K562 (cell line): Measurements from ENCODE around the gene MED13L. TPM values are rescaled to one million over a fixed set of nuclear protein-coding genes. Genes with fewer than 3 reads are reported as not detected.

Experiments
- ARID1B ChIP-seq: fragments of 450-650 bp; IDR thresholded peaks from 2 replicates; pipeline ENCODE4 v1.6.1; 2016; ENCODE audit warnings: antibody characterized with exemption, mild to moderate bottlenecking, inconsistent platforms
- ATF7 ChIP-seq: fragments of 450-650 bp; IDR thresholded peaks from 2 replicates; pipeline ENCODE4 v1.7.1; 2014; ENCODE audit warnings: mild to moderate bottlenecking, moderate library complexity
- CBFA2T2 ChIP-seq: fragments of 450-650 bp; conservative IDR thresholded peaks from 2 replicates; pipeline ENCODE4 v1.6.1; 2017; ENCODE audit warnings: mild to moderate bottlenecking
- CBFA2T3 ChIP-seq: fragments of 450-650 bp; IDR thresholded peaks from 2 replicates; pipeline ENCODE4 v1.6.1; 2017
- ETV1 ChIP-seq: fragments of 450-650 bp; conservative IDR thresholded peaks from 2 replicates; pipeline ENCODE4 v1.6.1; 2016; ENCODE audit warnings: missing genetic modification characterization, control low read depth, low read depth, missing compliant biosample characterization
- GATA2 ChIP-seq: sonication (generic); formaldehyde crosslinking; IDR thresholded peaks from 2 replicates; pipeline ENCODE4 v1.4.0; 2020; ENCODE audit warnings: mild to moderate bottlenecking, missing genetic modification reagents
- HDAC2 ChIP-seq: fragments of 450-650 bp; IDR thresholded peaks from 2 replicates; pipeline ENCODE4 v1.6.1; 2016; ENCODE audit warnings: mild to moderate bottlenecking
- JUN ChIP-seq, 2 experiments: sonication (generic) in 1 of 2; formaldehyde crosslinking in 1 of 2; IDR thresholded peaks; 2 replicates each; pipeline versions ENCODE4 v1.6.1 to v1.8.0; 2012 to 2022; ENCODE audit warnings: borderline replicate concordance in 2 of 2, mild to moderate bottlenecking in 2 of 2, improper control_type of control experiment in 1 of 2, low read depth in 1 of 2, low read length in 1 of 2, missing genetic modification reagents in 1 of 2
- MEIS2 ChIP-seq: fragments of 450-650 bp; IDR thresholded peaks from 2 replicates; pipeline ENCODE4 v1.6.1; 2014; ENCODE audit warnings: mild to moderate bottlenecking; ENCODE audit not compliant: partially characterized antibody
- MYBL2 ChIP-seq, 2 experiments: fragments of 450-650 bp in 1 of 2; sonication (generic) in 1 of 2; formaldehyde crosslinking in 1 of 2; IDR thresholded peaks; 2 replicates each; pipeline versions ENCODE4 v1.6.1 to v1.8.1; 2017 to 2022; ENCODE audit warnings: borderline replicate concordance in 1 of 2, inconsistent platforms in 1 of 2, low read depth in 1 of 2, mild to moderate bottlenecking in 1 of 2, missing genetic modification reagents in 1 of 2, moderate library complexity in 1 of 2
- NFRKB ChIP-seq: fragments of 450-650 bp; IDR thresholded peaks from 2 replicates; pipeline ENCODE4 v1.6.1; 2016; ENCODE audit warnings: low read depth
- PKNOX1 ChIP-seq: fragments of 450-650 bp; IDR thresholded peaks from 2 replicates; pipeline ENCODE4 v1.6.1; 2016
- POLR2AphosphoS5 ChIP-seq: IDR thresholded peaks from 2 replicates; pipeline ENCODE4 v1.6.1; 2011; ENCODE audit warnings: mild to moderate bottlenecking, low read depth, low read length, moderate library complexity; ENCODE audit not compliant: control insufficient read depth, insufficient read depth
- RCOR1 ChIP-seq, 2 experiments: IDR thresholded peaks; 2 replicates each; pipeline ENCODE4 v1.6.1; 2012; ENCODE audit warnings: low read depth in 2 of 2, low read length in 2 of 2, borderline replicate concordance in 1 of 2, improper control_type of control experiment in 1 of 2
- RFX5 ChIP-seq: IDR thresholded peaks from 2 replicates; pipeline ENCODE4 v1.6.1; 2011; ENCODE audit warnings: low read depth, mild to moderate bottlenecking, improper control_type of control experiment, low read length
- SAFB ChIP-seq: fragments of 200-400 bp; formaldehyde crosslinking; IDR thresholded peaks from 2 replicates; pipeline ENCODE4 v1.6.1; 2017; ENCODE audit warnings: low read depth, low read length, borderline replicate concordance
- TEAD4 ChIP-seq, 2 experiments: sonication (generic) in 1 of 2; formaldehyde crosslinking in 1 of 2; IDR thresholded peaks; 2 replicates each; pipeline versions ENCODE4 v1.6.1 to v1.8.0; 2012 to 2022; ENCODE audit warnings: borderline replicate concordance in 1 of 2, inconsistent platforms in 1 of 2, low read length in 1 of 2, mild to moderate bottlenecking in 1 of 2, missing genetic modification reagents in 1 of 2
- ZBTB11 ChIP-seq, 3 experiments: fragments of 200-800 bp in 1 of 3; fragments of 250-450 bp in 1 of 3; fragments of 450-650 bp in 1 of 3; sonication (Bioruptor Pico) in 1 of 3; sonication (Bioruptor generic) in 1 of 3; formaldehyde crosslinking in 1 of 3; IDR thresholded peaks; 2 replicates each; pipeline versions ENCODE4 v1.6.1 to v1.8.0; 2016 to 2022; ENCODE audit warnings: mild to moderate bottlenecking in 2 of 3, missing genetic modification characterization in 2 of 3, missing compliant biosample characterization in 1 of 3, moderate library complexity in 1 of 3
- ZNF785 ChIP-seq: fragments of 250-450 bp; sonication (Bioruptor Pico); IDR thresholded peaks from 2 replicates; pipeline ENCODE4 v1.4.0; 2020; ENCODE audit warnings: mild to moderate bottlenecking
- polyA plus RNA-seq, 8 experiments: library from polyadenylated mRNA; depleted of rRNA in 4 of 8; stranded (reverse) in 5 of 8; unstranded in 3 of 8; fragments of >200 nt; fragmentation: Nextera tagmentation in 2 of 8; fragmentation: Illumina TruSeq in 1 of 8; extraction: Ambion mirVana in 2 of 8; extraction: Trizol in 1 of 8; gene quantifications; 2 replicates each; pipeline versions ENCODE4 v1.2.1 to v1.2.3, GENCODE V29; 2011 to 2014; ENCODE audit warnings: inconsistent platforms in 1 of 8, missing spikeins in 1 of 8
- total RNA-seq, 7 experiments: library from RNA; depleted of rRNA in 6 of 7; stranded (reverse); fragments of >200 nt in 6 of 7; fragmentation: Illumina TruSeq in 2 of 7; extraction: Trizol in 2 of 7; gene quantifications; 2 replicates each; pipeline versions ENCODE4 v1.2.1 to v1.2.3, GENCODE V29; 2011 to 2021; ENCODE audit warnings: low replicate concordance in 1 of 7
- TF ChIP-seq, protein P1 (sequence below): sonication (generic); IDR thresholded peaks from 2 replicates; pipeline ENCODE4 v1.6.1; 2016

MED13L gene
- total and polyA plus RNA-seq, 9 of the 15 experiments (the other 6 are each of a cell fraction or from before 2014, with no cell fraction given), result 13.4 to 90.3 (median 36.9) TPM

DNA sequence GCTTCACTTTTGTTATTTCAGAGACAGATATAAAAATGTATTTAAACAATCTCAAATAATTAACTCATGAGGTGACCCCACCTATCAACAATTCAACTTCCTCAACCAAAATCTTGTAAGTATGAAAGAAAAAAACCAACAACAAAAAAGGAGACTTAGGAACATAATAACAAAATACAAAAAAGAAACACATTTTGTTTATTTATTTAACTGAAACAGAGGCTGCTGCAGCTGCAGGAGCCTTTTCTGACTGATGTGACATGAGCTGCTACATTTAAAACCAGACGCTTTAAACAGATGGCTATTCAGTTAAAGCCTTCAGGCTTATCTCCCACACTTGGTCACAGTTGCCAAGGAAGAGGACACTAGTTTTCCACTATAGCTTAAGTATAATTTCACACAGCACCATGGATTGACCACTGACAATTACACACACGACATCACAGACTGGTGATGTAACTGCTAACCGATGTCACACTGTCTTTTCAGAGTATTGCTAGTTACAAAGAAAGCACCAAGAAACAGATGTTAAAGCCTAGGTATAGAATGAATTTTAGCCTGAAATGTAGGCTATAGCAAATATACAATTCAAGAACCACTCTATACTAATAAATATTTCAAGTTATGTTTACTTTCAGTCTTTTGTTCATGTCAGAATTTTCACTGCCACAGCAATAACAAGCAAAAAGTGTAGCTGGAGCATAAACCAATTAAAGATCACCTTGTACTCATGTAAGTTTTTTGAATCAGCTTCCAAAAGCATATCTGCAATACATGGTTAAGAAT, 113.0 kb downstream of the MED13L start (continued):
- TF ChIP-seq, protein P1, sequence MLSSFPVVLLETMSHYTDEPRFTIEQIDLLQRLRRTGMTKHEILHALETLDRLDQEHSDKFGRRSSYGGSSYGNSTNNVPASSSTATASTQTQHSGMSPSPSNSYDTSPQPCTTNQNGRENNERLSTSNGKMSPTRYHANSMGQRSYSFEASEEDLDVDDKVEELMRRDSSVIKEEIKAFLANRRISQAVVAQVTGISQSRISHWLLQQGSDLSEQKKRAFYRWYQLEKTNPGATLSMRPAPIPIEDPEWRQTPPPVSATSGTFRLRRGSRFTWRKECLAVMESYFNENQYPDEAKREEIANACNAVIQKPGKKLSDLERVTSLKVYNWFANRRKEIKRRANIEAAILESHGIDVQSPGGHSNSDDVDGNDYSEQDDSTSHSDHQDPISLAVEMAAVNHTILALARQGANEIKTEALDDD, result peak; percentile 87
- TF ChIP-seq RCOR1 (IDR thresholded peaks at IDR 0.05; ENCODE audit: borderline replicate concordance in 1 of 2, low read depth in 2 of 2, low read length in 2 of 2), result 0 out of 4 replicates have a peak, but pooled peaks of 1 of the 2 experiments have one; percentile 29
- TF ChIP-seq MYBL2 (IDR thresholded peaks at IDR 0.05; ENCODE audit: low read depth), result peak; percentile 57; the same call in 1 of the 2 replicates
- no peak for TF ChIP-seq MYBL2 (CRISPR knock-in tag; IDR thresholded peaks at IDR 0.05; ENCODE audit: borderline replicate concordance)
- peak; percentile 57 for TF ChIP-seq GATA2
- peak; percentile 61 for TF ChIP-seq MEIS2
- TF ChIP-seq JUN (IDR thresholded peaks at IDR 0.05; ENCODE audit: borderline replicate concordance, low read depth, low read length), result peak; percentile 12; the same call in 1 of the 2 replicates
- no peak for TF ChIP-seq JUN (CRISPR knock-in tag; IDR thresholded peaks at IDR 0.05; ENCODE audit: borderline replicate concordance)
- TF ChIP-seq HDAC2, result peak; percentile 51; the same call in 1 of the 2 replicates
- peak; percentile 60 for TF ChIP-seq CBFA2T2
- TF ChIP-seq TEAD4 (IDR thresholded peaks at IDR 0.05; ENCODE audit: low read length), result peak; percentile 70
- no peak for TF ChIP-seq TEAD4 (CRISPR knock-in tag; IDR thresholded peaks at IDR 0.05; ENCODE audit: borderline replicate concordance)
- TF ChIP-seq ARID1B, result peak; percentile 64
- TF ChIP-seq SAFB, result no peak
- no peak for TF ChIP-seq ETV1 (tag)
- TF ChIP-seq PKNOX1, result peak; percentile 43; the same call in 1 of the 2 replicates
- peak; percentile 63; the same call in 1 of the 2 replicates for TF ChIP-seq RFX5
- no peak for TF ChIP-seq NFRKB
- TF ChIP-seq CBFA2T3, result peak; percentile 79
- no peak for TF ChIP-seq ZNF785 (CRISPR knock-in tag)
- peak; percentile 74 for TF ChIP-seq ATF7
- TF ChIP-seq POLR2AphosphoS5, result peak; percentile 47; the same call in 1 of the 2 replicates
- TF ChIP-seq ZBTB11 (CRISPR knock-in tag; IDR thresholded peaks at IDR 0.05), result 0 out of 6 replicates have a peak, but pooled peaks of 1 of the 3 experiments have one; percentile 23
